Panc1 (cell line): ENCODE data around the gene ONECUT3.

ENCODE experiments used
- POLR2AphosphoS5 ChIP-seq: IDR thresholded peaks from 2 replicates; pipeline ENCODE4 v1.6.1; 2012; ENCODE audit warnings: mild to moderate bottlenecking, low read depth, low read length, moderate library complexity
- SIN3A ChIP-seq: IDR thresholded peaks from 2 replicates; pipeline ENCODE4 v1.6.1; 2012; ENCODE audit warnings: low read depth, mild to moderate bottlenecking, low read length, moderate library complexity, borderline replicate concordance; ENCODE audit not compliant: insufficient read depth
- TCF7L2 ChIP-seq: IDR thresholded peaks from 2 replicates; pipeline ENCODE4 v1.6.1; 2011; ENCODE audit warnings: mild to moderate bottlenecking, low read depth, low read length, inconsistent platforms
- TF ChIP-seq, protein P1 (sequence below), 2 experiments: IDR thresholded peaks; 2 replicates each; pipeline ENCODE4 v1.6.1; 2011 to 2012; ENCODE audit warnings: low read depth in 2 of 2, control low read depth in 1 of 2, low read length in 1 of 2, mild to moderate bottlenecking in 1 of 2, moderate library complexity in 1 of 2; ENCODE audit not compliant: insufficient read depth in 1 of 2
- TF ChIP-seq, protein P2 (sequence below): fragments of 450-650 bp; IDR thresholded peaks from 2 replicates; pipeline ENCODE4 v1.5.1; 2017; ENCODE audit warnings: mild to moderate bottlenecking

DNA sequence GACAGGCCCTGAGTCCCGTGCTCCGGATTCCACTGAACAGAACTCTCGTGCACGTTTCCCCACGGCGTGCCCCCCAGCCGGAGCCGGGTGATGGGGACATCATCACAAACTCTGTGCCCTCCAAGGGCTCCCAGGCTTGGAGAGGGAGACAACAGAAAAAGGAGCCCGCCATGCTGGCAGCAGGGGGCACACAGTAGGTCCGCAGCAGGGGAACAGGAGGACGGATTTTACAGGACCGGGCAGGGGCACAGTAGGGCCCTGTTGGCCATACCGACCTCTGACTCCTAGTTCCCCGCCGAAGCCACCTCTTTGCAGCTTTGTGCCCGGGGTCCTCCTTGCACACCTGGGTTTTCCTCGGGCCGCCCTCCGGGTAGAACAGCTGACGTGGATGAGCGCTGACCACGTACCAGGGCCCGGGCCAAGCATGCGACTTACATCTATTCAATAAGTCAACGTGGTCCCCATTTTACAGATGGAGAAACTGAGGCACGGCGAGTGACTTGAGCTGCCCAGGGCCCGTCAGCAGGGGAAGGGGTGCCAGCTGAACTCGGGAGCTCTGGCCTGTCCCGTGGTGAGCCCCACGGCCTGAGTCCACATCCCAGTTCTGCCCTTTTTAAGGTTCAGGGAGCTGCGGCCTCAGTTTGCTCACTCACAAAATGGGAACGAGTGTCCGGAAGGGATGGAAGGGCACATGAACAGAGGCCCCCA, 10.2 kb upstream of the ONECUT3 start:
- TF ChIP-seq, protein P1, sequence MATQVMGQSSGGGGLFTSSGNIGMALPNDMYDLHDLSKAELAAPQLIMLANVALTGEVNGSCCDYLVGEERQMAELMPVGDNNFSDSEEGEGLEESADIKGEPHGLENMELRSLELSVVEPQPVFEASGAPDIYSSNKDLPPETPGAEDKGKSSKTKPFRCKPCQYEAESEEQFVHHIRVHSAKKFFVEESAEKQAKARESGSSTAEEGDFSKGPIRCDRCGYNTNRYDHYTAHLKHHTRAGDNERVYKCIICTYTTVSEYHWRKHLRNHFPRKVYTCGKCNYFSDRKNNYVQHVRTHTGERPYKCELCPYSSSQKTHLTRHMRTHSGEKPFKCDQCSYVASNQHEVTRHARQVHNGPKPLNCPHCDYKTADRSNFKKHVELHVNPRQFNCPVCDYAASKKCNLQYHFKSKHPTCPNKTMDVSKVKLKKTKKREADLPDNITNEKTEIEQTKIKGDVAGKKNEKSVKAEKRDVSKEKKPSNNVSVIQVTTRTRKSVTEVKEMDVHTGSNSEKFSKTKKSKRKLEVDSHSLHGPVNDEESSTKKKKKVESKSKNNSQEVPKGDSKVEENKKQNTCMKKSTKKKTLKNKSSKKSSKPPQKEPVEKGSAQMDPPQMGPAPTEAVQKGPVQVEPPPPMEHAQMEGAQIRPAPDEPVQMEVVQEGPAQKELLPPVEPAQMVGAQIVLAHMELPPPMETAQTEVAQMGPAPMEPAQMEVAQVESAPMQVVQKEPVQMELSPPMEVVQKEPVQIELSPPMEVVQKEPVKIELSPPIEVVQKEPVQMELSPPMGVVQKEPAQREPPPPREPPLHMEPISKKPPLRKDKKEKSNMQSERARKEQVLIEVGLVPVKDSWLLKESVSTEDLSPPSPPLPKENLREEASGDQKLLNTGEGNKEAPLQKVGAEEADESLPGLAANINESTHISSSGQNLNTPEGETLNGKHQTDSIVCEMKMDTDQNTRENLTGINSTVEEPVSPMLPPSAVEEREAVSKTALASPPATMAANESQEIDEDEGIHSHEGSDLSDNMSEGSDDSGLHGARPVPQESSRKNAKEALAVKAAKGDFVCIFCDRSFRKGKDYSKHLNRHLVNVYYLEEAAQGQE (IDR thresholded peaks at IDR 0.05; ENCODE audit: insufficient read depth in 1 of 2, low read depth in 2 of 2, low read length in 1 of 2): no peak
- TF ChIP-seq, protein P2, sequence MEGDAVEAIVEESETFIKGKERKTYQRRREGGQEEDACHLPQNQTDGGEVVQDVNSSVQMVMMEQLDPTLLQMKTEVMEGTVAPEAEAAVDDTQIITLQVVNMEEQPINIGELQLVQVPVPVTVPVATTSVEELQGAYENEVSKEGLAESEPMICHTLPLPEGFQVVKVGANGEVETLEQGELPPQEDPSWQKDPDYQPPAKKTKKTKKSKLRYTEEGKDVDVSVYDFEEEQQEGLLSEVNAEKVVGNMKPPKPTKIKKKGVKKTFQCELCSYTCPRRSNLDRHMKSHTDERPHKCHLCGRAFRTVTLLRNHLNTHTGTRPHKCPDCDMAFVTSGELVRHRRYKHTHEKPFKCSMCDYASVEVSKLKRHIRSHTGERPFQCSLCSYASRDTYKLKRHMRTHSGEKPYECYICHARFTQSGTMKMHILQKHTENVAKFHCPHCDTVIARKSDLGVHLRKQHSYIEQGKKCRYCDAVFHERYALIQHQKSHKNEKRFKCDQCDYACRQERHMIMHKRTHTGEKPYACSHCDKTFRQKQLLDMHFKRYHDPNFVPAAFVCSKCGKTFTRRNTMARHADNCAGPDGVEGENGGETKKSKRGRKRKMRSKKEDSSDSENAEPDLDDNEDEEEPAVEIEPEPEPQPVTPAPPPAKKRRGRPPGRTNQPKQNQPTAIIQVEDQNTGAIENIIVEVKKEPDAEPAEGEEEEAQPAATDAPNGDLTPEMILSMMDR: no peak
- TF ChIP-seq SIN3A (no peak), POLR2AphosphoS5 (no peak), TCF7L2 (no peak)
